MCF 10A (cell line): Measurements from ENCODE around the gene ATP13A5. TPM values are rescaled to one million over a fixed set of nuclear protein-coding genes. Genes with fewer than 3 reads are reported as not detected.

ENCODE experiments used
- BruUV-seq: library from RNA; stranded (reverse); fragments of 400-500 nt; replicated peaks from 2 replicates; lab custom pipeline; 2021; lab: Mats Ljungman, UMichigan
- CTCF ChIA-PET: fragments of 300-600 bp; sonication (Branson Sonifier 250); formaldehyde crosslinking; extraction: SDS; loops from one replicate; lab custom pipeline; 2021; ENCODE audit warnings: antibody characterized with exemption, inconsistent platforms; lab: Yijun Ruan, JAX
- POLR2A ChIA-PET: fragments of 300-600, 350-650 bp; sonication (Branson Sonifier 250); formaldehyde crosslinking; extraction: SDS; loops from one replicate; lab custom pipeline; 2020; ENCODE audit warnings: antibody characterized with exemption, inconsistent platforms; lab: Yijun Ruan, JAX
- DNase-seq: peaks from one replicate; pipeline ENCODE4 v3.0.0-alpha.2; 2018; ENCODE audit not compliant: unreplicated experiment
- H3K27ac Mint-ChIP-seq: one replicate; pipeline ENCODE4 v1.8.0; 2022; ENCODE audit warnings: mild to moderate bottlenecking, low read depth, mixed read lengths; ENCODE audit not compliant: unreplicated experiment
- H3K27me3 Mint-ChIP-seq: one replicate; pipeline ENCODE4 v1.8.0; 2022; ENCODE audit warnings: mixed read lengths; ENCODE audit not compliant: insufficient read depth, unreplicated experiment
- H3K36me3 Mint-ChIP-seq: one replicate; pipeline ENCODE4 v1.8.0; 2022; ENCODE audit warnings: mild to moderate bottlenecking, moderate library complexity, mixed read lengths; ENCODE audit not compliant: insufficient read depth, unreplicated experiment
- H3K4me1 Mint-ChIP-seq: one replicate; pipeline ENCODE4 v1.8.0; 2022; ENCODE audit warnings: mixed read lengths; ENCODE audit not compliant: insufficient read depth, unreplicated experiment
- H3K4me3 Mint-ChIP-seq: one replicate; pipeline ENCODE4 v1.8.0; 2022; ENCODE audit warnings: mild to moderate bottlenecking, moderate library complexity, mixed read lengths; ENCODE audit not compliant: unreplicated experiment
- H3K9me3 Mint-ChIP-seq: one replicate; pipeline ENCODE4 v1.8.0; 2022; ENCODE audit warnings: mixed read lengths; ENCODE audit not compliant: unreplicated experiment
- intact Hi-C: fragments of 100-400 bp; cut with micrococcal nuclease; formaldehyde crosslinking; loops from 2 replicates; pipeline ENCODE4 v1.14.1; 2022
- total RNA-seq: library from RNA; stranded (reverse); gene quantifications from 2 replicates; pipeline ENCODE4 v1.2.3, GENCODE V29; 2022
- TF ChIP-seq, protein P1 (sequence below): fragments of 200-600 bp; IDR thresholded peaks from one replicate; pipeline ENCODE4 v1.8.0; 2022; ENCODE audit warnings: antibody characterized with exemption, mild to moderate bottlenecking; ENCODE audit not compliant: unreplicated experiment

The ATP13A5 gene
- total RNA-seq, 1 experiment from 2014 or later: not detected

- H3K9me3 Mint-ChIP-seq: no peaks in the 10 kb centered on the region
- no TSS peak for BruUV-seq
These were observed 18.1 kb upstream of the ATP13A5 start for GRCh38 chr3:193396451-193397244.

GRCh38 chr3:193391902-193392301 lies 13.3 kb upstream of the ATP13A5 start:
- BruUV-seq: no TSS peak
- H3K36me3 Mint-ChIP-seq: no peaks in the 10 kb centered on the region
- ChIA-PET CTCF (no interaction called here), POLR2A (no interaction called here)
- peak; percentile 87 for DNase-seq
- H3K27ac Mint-ChIP-seq: no peak overlapping the region
- no peaks in the 10 kb centered on the region for H3K27me3 Mint-ChIP-seq
- H3K4me1 Mint-ChIP-seq: no peaks in the 10 kb centered on the region
- TF ChIP-seq, protein P1, sequence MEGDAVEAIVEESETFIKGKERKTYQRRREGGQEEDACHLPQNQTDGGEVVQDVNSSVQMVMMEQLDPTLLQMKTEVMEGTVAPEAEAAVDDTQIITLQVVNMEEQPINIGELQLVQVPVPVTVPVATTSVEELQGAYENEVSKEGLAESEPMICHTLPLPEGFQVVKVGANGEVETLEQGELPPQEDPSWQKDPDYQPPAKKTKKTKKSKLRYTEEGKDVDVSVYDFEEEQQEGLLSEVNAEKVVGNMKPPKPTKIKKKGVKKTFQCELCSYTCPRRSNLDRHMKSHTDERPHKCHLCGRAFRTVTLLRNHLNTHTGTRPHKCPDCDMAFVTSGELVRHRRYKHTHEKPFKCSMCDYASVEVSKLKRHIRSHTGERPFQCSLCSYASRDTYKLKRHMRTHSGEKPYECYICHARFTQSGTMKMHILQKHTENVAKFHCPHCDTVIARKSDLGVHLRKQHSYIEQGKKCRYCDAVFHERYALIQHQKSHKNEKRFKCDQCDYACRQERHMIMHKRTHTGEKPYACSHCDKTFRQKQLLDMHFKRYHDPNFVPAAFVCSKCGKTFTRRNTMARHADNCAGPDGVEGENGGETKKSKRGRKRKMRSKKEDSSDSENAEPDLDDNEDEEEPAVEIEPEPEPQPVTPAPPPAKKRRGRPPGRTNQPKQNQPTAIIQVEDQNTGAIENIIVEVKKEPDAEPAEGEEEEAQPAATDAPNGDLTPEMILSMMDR: no peak
- intact Hi-C loops: no loop called here
- H3K9me3 Mint-ChIP-seq: no peaks in the 10 kb centered on the region
- H3K4me3 Mint-ChIP-seq: no peak overlapping the region

More at GRCh38 chr3:193396451-193397244, 18.1 kb upstream of the ATP13A5 start:
- CTCF ChIA-PET: no interaction called here
- Mint-ChIP-seq H3K36me3 (no peaks in the 10 kb centered on the region), H3K4me3 (no peak overlapping the region), H3K27ac (no peak overlapping the region), H3K4me1 (no peaks in the 10 kb centered on the region), H3K27me3 (peaks cover 12% of the 10 kb centered on the region)
- DNase-seq: peak; percentile 21
- POLR2A ChIA-PET: no interaction called here
- intact Hi-C loops: no loop called here
- TF ChIP-seq, protein P1: no peak

GRCh38 chr3:193389335-193389734 lies 10.8 kb upstream of the ATP13A5 start:
- Mint-ChIP-seq H3K9me3 (no peaks in the 10 kb centered on the region), H3K36me3 (no peaks in the 10 kb centered on the region), H3K4me3 (no peak overlapping the region), H3K27ac (no peak overlapping the region), H3K27me3 (peaks cover 20% of the 10 kb centered on the region), H3K4me1 (no peaks in the 10 kb centered on the region)
- DNase-seq: no peak
- POLR2A ChIA-PET: interaction anchor here (0.6 kb wide), 1 partner anchor 146 kb away, joined by 3 read pairs; no protein-coding TSS in a partner anchor
- TF ChIP-seq, protein P1: no peak
- intact Hi-C loops: no loop called here
- CTCF ChIA-PET: interaction anchor here (0.5 to 0.9 kb wide), 3 partner anchors 72 to 573 kb away, joined by 3 to 4 read pairs (median 3); no protein-coding TSS in a partner anchor
- BruUV-seq: no TSS peak

GRCh38 chr3:193388361-193388760 lies 9.8 kb upstream of the ATP13A5 start:
- intact Hi-C loops: no loop called here
- TF ChIP-seq, protein P1: no peak
- peaks cover 29% of the 10 kb centered on the region for H3K27me3 Mint-ChIP-seq
- H3K36me3 Mint-ChIP-seq: no peaks in the 10 kb centered on the region
- DNase-seq: no peak
- H3K4me3 Mint-ChIP-seq: no peak overlapping the region
- H3K27ac Mint-ChIP-seq: no peak overlapping the region
- BruUV-seq: no TSS peak
- no peaks in the 10 kb centered on the region for H3K4me1 Mint-ChIP-seq
- ChIA-PET CTCF (no interaction called here), POLR2A (no interaction called here)
- no peaks in the 10 kb centered on the region for H3K9me3 Mint-ChIP-seq
